Prostate gland (tissue), 2 donors: ENCODE data around the gene KRTAP4-16. TPM values are rescaled to one million over a fixed set of nuclear protein-coding genes. Genes with fewer than 3 reads are reported as not detected.
"Not testable (repeated sequence)": the region's sequence is repeated elsewhere in the genome, so short reads cannot be mapped to it uniquely, and the experiment has no call there.

Experiments
- DNase-seq: peaks from one replicate; pipeline ENCODE4 v3.0.0-alpha.2; 2019; ENCODE audit warnings: low spot score
- H3K27ac ChIP-seq, 2 donors: fragments of 200-600 bp; sonication (generic); 2 replicates each; pipeline ENCODE4 v1.5.1; 2017 to 2019
- H3K27me3 ChIP-seq: fragments of 200-600 bp; sonication (generic); replicated peaks from 2 replicates; pipeline ENCODE4 v1.5.1; 2019; ENCODE audit not compliant: insufficient read depth
- H3K36me3 ChIP-seq, 2 donors: fragments of 200-600 bp; sonication (generic); 1 replicate in 1 of 2; 2 replicates in 1 of 2; pipeline versions ENCODE4 v1.5.1 to v1.8.1; 2017 to 2019
- H3K4me1 ChIP-seq: fragments of 200-600 bp; sonication (generic); replicated peaks from 2 replicates; pipeline ENCODE4 v1.5.1; 2019
- H3K4me3 ChIP-seq, 2 donors: fragments of 200-600 bp; sonication (generic); 2 replicates each; pipeline ENCODE4 v1.5.1; 2017 to 2019
- H3K9me3 ChIP-seq: fragments of 200-600 bp; sonication (generic); 2 replicates; pipeline ENCODE4 v1.5.1; 2017
- POLR2A ChIP-seq: fragments of 450-650 bp; IDR thresholded peaks from one replicate; pipeline ENCODE4 v1.6.1; 2016; ENCODE audit warnings: antibody characterized with exemption, mild to moderate bottlenecking
- POLR2AphosphoS5 ChIP-seq: sonication (generic); formaldehyde crosslinking; IDR thresholded peaks from one replicate; pipeline ENCODE4 v1.6.1; 2017; ENCODE audit warnings: antibody characterized with exemption
- WGBS: methylation state at CpG from one replicate; pipeline ENCODE4 v1.1.5; 2018; 5-methylcytosine and 5-hydroxymethylcytosine counted together
- intact Hi-C: fragments of 100-400 bp; cut with DNase I; formaldehyde crosslinking; loops from one replicate; pipeline ENCODE4 v1.14.2; 2022
- total RNA-seq, 2 donors: library from RNA; depleted of rRNA; stranded (reverse); fragments of >200 nt; gene quantifications; one replicate each; pipeline ENCODE4 v1.1.0, GENCODE V29; 2016
- TF ChIP-seq, protein P1 (sequence below), 4 experiments: fragments of 200-600 bp in 2 of 4; fragments of 450-650 bp in 2 of 4; sonication (generic) in 2 of 4; IDR thresholded peaks; 1 replicate in 3 of 4; 2 replicates in 1 of 4; pipeline ENCODE4 v1.5.1; 2016 to 2019; ENCODE audit warnings: antibody characterized with exemption in 4 of 4, mild to moderate bottlenecking in 2 of 4, moderate library complexity in 2 of 4

KRTAP4-16 gene
- total RNA-seq, 2 donors from 2014 or later: not detected

DNA sequence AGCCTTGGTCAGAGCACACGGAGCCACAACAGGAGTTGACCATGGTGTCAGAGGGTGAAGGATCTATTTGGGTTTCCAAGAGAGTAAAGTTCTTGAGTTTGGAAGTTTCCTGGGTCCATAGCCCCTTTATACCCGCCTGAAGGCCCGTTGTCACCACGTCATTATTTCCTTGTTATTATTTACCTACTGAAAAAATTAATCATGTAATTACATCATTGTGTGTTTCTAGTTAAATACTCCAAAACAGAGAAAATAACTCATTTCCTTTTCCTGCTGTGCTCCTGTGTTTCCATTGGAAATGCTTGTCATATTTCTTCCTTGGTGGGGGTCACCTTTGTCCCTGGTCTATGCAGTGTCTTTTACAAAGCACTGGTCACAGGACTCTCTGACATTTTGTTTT lies 4.0 kb downstream of the KRTAP4-16 start, which contains the start of gene KRTAP4-8:
Gene KRTAP4-8, minus strand, starts transcription at position 101 of the 400 bp plus-strand sequence. Its CDS starts 58 bp downstream, at position 43.
- Histone ChIP-seq H3K27ac (no peak within 1 kb of the TSS), H3K4me3 (no peak within 1 kb of the TSS), H3K27me3 (no peaks in the 10 kb centered on the region), H3K9me3 (no peaks in the 10 kb centered on the region), H3K36me3 (no peaks in the 10 kb centered on the region), H3K4me1 (no peaks in the 10 kb centered on the region)
- DNase-seq: no peak
- TF ChIP-seq POLR2AphosphoS5 (no peak), POLR2A (no peak)
- TF ChIP-seq, protein P1, sequence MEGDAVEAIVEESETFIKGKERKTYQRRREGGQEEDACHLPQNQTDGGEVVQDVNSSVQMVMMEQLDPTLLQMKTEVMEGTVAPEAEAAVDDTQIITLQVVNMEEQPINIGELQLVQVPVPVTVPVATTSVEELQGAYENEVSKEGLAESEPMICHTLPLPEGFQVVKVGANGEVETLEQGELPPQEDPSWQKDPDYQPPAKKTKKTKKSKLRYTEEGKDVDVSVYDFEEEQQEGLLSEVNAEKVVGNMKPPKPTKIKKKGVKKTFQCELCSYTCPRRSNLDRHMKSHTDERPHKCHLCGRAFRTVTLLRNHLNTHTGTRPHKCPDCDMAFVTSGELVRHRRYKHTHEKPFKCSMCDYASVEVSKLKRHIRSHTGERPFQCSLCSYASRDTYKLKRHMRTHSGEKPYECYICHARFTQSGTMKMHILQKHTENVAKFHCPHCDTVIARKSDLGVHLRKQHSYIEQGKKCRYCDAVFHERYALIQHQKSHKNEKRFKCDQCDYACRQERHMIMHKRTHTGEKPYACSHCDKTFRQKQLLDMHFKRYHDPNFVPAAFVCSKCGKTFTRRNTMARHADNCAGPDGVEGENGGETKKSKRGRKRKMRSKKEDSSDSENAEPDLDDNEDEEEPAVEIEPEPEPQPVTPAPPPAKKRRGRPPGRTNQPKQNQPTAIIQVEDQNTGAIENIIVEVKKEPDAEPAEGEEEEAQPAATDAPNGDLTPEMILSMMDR (IDR thresholded peaks at IDR 0.05): no peak
- intact Hi-C loops: no loop called here
- 79% methylated on average over 4 of the region's 4 CpGs for WGBS

DNA sequence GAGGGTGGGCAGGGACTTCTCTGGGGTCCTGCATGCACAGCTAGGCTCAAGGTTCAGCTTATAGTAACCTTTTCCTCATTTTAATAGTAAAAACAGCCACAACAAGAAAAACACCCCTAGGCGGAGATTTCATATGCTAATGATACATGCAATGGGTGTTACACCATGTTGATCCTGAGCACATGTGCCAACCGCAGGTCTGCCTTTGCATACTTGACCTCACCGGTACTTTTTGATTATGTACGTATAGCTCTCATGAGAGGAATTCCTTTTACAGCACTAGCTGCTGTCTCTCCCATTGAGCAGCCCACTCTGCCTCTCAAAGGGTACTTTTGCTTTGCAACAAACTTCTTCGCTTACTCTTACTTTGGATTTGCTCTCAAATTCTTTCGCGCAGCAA lies 6.0 kb downstream of the KRTAP4-16 start:
- H3K36me3 ChIP-seq: no peaks in the 10 kb centered on the region
- H3K9me3 ChIP-seq: no peaks in the 10 kb centered on the region
- DNase-seq: no peak
- H3K27me3 ChIP-seq: no peaks in the 10 kb centered on the region
- no peak for TF ChIP-seq POLR2A
- no peak for TF ChIP-seq POLR2AphosphoS5
- intact Hi-C loops: no loop called here
- WGBS: 84% methylated on average over 7 of the region's 7 CpGs
- H3K27ac ChIP-seq: no peak overlapping the region
- H3K4me3 ChIP-seq: no peak overlapping the region
- no peaks in the 10 kb centered on the region for H3K4me1 ChIP-seq

DNA sequence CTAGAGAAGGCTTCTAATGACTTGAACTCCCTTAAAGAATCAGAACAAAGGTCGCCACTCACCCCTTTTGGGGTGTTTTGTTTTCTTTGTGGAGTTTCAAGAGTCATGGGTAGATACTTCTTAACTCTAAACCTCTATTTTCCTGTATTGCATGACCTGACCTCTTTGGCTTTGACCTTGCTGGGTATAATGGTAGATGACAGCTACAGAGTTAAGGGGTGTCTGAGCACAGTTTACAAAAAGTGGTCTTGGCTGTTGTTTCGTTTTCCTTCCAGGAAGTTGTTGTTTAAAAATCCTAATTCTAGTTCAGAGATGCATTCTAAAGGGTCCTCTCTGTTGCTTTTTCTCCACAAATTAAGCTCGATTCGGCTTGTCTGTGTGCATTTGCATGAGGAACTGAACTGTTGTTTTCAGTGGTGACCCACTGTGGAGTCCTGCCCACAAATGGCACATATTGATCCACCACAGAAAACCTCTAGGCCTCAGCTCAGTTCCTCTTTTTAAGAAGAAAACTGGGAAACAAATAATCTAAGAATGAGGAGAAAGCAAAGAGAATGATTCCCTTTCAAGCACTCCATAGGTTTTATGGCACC lies 13.2 kb downstream of the KRTAP4-16 start:
- 68% methylated on average over 4 of the region's 4 CpGs for WGBS
- DNase-seq, H3K27ac ChIP-seq, H3K4me1 ChIP-seq, H3K9me3 ChIP-seq, H3K27me3 ChIP-seq, intact Hi-C loops, H3K4me3 ChIP-seq, H3K36me3 ChIP-seq: not testable (repeated sequence)

DNA sequence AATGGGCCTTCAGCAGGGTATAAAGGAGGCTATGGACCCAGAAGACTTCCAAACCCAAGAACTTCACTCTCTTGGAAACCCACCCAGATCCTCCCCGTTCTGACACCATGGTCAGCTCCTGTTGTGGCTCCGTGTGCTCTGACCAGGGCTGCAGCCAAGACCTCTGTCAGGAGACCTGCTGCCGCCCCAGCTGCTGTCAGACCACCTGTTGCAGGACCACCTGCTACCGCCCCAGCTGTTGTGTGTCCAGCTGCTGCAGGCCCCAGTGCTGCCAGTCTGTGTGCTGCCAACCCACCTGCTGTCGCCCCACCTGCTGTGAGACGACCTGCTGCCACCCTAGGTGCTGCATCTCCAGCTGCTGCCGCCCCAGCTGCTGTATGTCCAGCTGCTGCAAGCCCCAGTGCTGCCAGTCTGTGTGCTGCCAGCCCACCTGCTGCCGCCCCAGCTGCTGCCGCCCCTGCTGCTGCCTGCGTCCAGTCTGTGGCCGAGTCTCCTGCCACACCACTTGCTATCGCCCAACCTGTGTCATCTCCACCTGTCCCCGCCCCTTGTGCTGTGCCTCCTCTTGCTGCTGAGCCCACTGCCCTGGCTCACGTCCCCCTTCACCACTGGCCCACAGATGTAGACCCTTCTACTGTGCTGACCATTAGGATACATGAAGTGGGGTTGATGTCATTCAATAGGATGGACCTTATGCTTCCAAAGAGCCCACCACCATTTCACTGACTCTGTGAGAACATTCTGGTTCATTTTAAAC lies 17.7 kb downstream of the KRTAP4-16 start, which contains the start of gene KRTAP4-7:
Gene KRTAP4-7, plus strand, starts transcription at position 51 of the 757 bp plus-strand sequence. Its CDS starts 57 bp downstream, at position 108.
- 98% methylated on average over 6 of the region's 14 CpGs for WGBS
- intact Hi-C loops, H3K9me3 ChIP-seq, H3K27me3 ChIP-seq, H3K36me3 ChIP-seq, H3K27ac ChIP-seq, H3K4me3 ChIP-seq, H3K4me1 ChIP-seq, DNase-seq: not testable (repeated sequence)

DNA sequence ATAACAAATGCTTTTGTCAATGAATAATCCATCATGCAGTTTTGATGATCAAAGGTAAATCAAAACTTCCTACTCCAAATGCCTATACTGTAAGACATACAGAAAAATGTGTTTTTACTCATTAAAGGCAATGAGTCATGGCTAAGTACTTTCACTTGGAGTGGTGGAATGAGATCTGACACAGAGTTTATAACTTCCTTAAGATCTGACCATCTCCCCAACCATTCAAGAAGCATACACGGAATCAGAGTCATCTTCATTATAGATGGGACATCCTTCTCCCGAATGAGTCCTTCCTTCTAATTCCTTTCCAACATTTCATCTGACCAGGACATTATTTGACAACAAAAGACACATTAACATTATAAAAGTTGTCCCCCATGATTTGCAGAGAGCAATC lies 18.6 kb downstream of the KRTAP4-16 start:
- H3K27ac ChIP-seq, intact Hi-C loops, H3K27me3 ChIP-seq, H3K36me3 ChIP-seq, H3K4me3 ChIP-seq, DNase-seq, H3K4me1 ChIP-seq, H3K9me3 ChIP-seq: not testable (repeated sequence)
- 73% methylated on average over 2 of the region's 2 CpGs for WGBS

DNA sequence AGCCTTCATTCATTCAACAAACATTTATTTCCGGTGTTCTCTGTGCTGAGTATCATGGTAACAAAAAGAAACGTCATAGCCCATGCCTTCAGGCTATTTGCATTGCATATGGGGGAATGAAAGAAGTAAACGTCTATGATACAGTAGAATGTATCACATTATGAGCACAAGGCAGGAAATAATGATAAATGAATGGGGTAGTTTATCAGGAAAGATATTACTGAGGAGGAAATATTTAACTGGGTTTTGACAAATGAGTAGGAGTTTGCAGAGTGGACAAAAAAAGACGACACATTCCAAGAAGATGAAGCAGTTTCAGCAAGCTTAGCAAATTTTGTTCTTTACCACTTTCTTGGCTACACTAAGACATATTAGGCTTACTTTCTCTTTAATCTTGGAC lies 19.4 kb downstream of the KRTAP4-16 start:
- 45% methylated on average over 4 of the region's 4 CpGs for WGBS

More for the DNA sequence above, 19.4 kb downstream of the KRTAP4-16 start:
- TF ChIP-seq, protein P1 (IDR thresholded peaks at IDR 0.05): no peak
- TF ChIP-seq POLR2AphosphoS5 (no peak), POLR2A (no peak)
- Histone ChIP-seq H3K36me3 (no peaks in the 10 kb centered on the region), H3K27me3 (no peaks in the 10 kb centered on the region), H3K4me3 (no peak overlapping the region), H3K9me3 (no peaks in the 10 kb centered on the region), H3K4me1 (no peaks in the 10 kb centered on the region), H3K27ac (no peak overlapping the region)
- DNase-seq: no peak
- intact Hi-C loops: no loop called here
